GM10248 (cell line): Measurements from ENCODE around the gene THAP11.
A peak's percentile ranks its signal among the peaks of the same experiment; 100 is the strongest.

ENCODE experiments used
- CTCF ChIA-PET: fragments of 300-600 bp; sonication (Branson Sonifier 250); formaldehyde crosslinking; extraction: SDS; loops from one replicate; lab custom pipeline; 2021; ENCODE audit warnings: antibody characterized with exemption; lab: Yijun Ruan, JAX
- POLR2A ChIA-PET: fragments of 350-650 bp; sonication (Branson Sonifier 250); formaldehyde crosslinking; extraction: SDS; loops from one replicate; lab custom pipeline; 2020; ENCODE audit warnings: antibody characterized with exemption; lab: Yijun Ruan, JAX
- DNase-seq: peaks from one replicate; pipeline ENCODE4 v3.0.0; 2012; ENCODE audit errors: extremely low spot score
- CTCF ChIP-seq: IDR thresholded peaks from 2 replicates; pipeline ENCODE4 v1.5.1; 2012; ENCODE audit warnings: mild to moderate bottlenecking, low read depth; ENCODE audit errors: extremely low read depth, missing control alignments, control extremely low read depth

Gene THAP11

GRCh38 chr16:67886387-67886786 is 44.3 kb downstream of the THAP11 start:
- ChIA-PET POLR2A (interaction anchor here (0.6 kb wide), 1 partner anchor 154 kb away, joined by 4 read pairs; no protein-coding TSS in a partner anchor), CTCF (interaction anchor here (0.9 to 5.7 kb wide), 12 partner anchors 9 to 365 kb away, joined by 3 to 72 read pairs (median 4); partner anchors contain the start of gene EDC4)
- no peak for TF ChIP-seq CTCF
- DNase-seq = no peak

GRCh38 chr16:67888331-67888730 is 46.2 kb downstream of the THAP11 start:
- no peak for TF ChIP-seq CTCF
- ChIA-PET CTCF (interaction anchor here (1.0 to 2.3 kb wide), 4 partner anchors 12 to 177 kb away, joined by 3 to 10 read pairs (median 4); no protein-coding TSS in a partner anchor), POLR2A (no interaction called here)
- DNase-seq = no peak

- ChIA-PET CTCF (interaction anchor here (0.9 to 4.6 kb wide), 7 partner anchors 9 to 149 kb away, joined by 3 to 53 read pairs (median 3); partner anchors contain the start of gene NRN1L), POLR2A (interaction anchor here (0.5 to 1.2 kb wide), 3 partner anchors 10 to 36 kb away, joined by 3 to 6 read pairs (median 4); no protein-coding TSS in a partner anchor)
- no peak for TF ChIP-seq CTCF
- DNase-seq = no peak
Measured at GRCh38 chr16:67892375-67892774, 50.3 kb downstream of the THAP11 start.

- TF ChIP-seq CTCF = no peak
- POLR2A ChIA-PET = interaction anchor here (0.5 to 1.2 kb wide), 6 partner anchors 11 to 36 kb away, joined by 3 to 6 read pairs (median 4); no protein-coding TSS in a partner anchor
- CTCF ChIA-PET = interaction anchor here (0.8 to 4.6 kb wide), 8 partner anchors 10 to 148 kb away, joined by 3 to 53 read pairs (median 4); partner anchors contain the start of gene NRN1L
- DNase-seq = peak; percentile 100
Measured at GRCh38 chr16:67892899-67893742, 51.0 kb downstream of the THAP11 start, which contains the start of gene PSKH1. Gene PSKH1 (plus strand): TSS chr16:67893254. CDS start chr16:67908750, 15,496 bp downstream.
